ENCODE data around the gene ECE1.
A peak's percentile ranks its signal among the peaks of the same experiment; 100 is the strongest.

Gene ECE1

GRCh38 chr1:21333824-21334213, 43.6 kb upstream of the ECE1 start:
- Histone ChIP-seq H3K27ac (ENCODE audit: low read depth, low read length) (no peak overlapping the region), H3K4me1 (ENCODE audit: control insufficient read depth, insufficient read depth, low read length) (peaks cover 59% of the 10 kb centered on the region), H3K9ac (ENCODE audit: low read length) (no peak overlapping the region), H3K4me3 (ENCODE audit: low read depth, low read length) (no peak overlapping the region), H3K36me3 (ENCODE audit: control insufficient read depth, insufficient read depth, low read length) (no peaks in the 10 kb centered on the region), H3K27me3 (ENCODE audit: control insufficient read depth, insufficient read depth, low read length) (no peaks in the 10 kb centered on the region), H3K9me3 (ENCODE audit: control insufficient read depth, insufficient read depth, low read depth, low read length) (no peaks in the 10 kb centered on the region)

GRCh38 chr1:21332554-21333311, 42.5 kb upstream of the ECE1 start:
- H3K27me3 ChIP-seq (ENCODE audit: control insufficient read depth, insufficient read depth, low read length): no peaks in the 10 kb centered on the region
- no peaks in the 10 kb centered on the region for H3K36me3 ChIP-seq (ENCODE audit: control insufficient read depth, insufficient read depth, low read length)
- H3K4me1 ChIP-seq (ENCODE audit: control insufficient read depth, insufficient read depth, low read length): peaks cover 56% of the 10 kb centered on the region
- H3K9me3 ChIP-seq (ENCODE audit: control insufficient read depth, insufficient read depth, low read depth, low read length): no peaks in the 10 kb centered on the region
- no peak overlapping the region for H3K27ac ChIP-seq (ENCODE audit: low read depth, low read length)
- no peak overlapping the region for H3K9ac ChIP-seq (ENCODE audit: low read length)
- no peak overlapping the region for H3K4me3 ChIP-seq (ENCODE audit: low read depth, low read length)

- Histone ChIP-seq H3K9ac (ENCODE audit: low read length) (no peak overlapping the region), H3K4me1 (ENCODE audit: control insufficient read depth, insufficient read depth, low read length) (peaks cover 59% of the 10 kb centered on the region), H3K27me3 (ENCODE audit: control insufficient read depth, insufficient read depth, low read length) (no peaks in the 10 kb centered on the region), H3K36me3 (ENCODE audit: control insufficient read depth, insufficient read depth, low read length) (no peaks in the 10 kb centered on the region), H3K27ac (ENCODE audit: low read depth, low read length) (no peak overlapping the region), H3K4me3 (ENCODE audit: low read depth, low read length) (no peak overlapping the region), H3K9me3 (ENCODE audit: control insufficient read depth, insufficient read depth, low read depth, low read length) (no peaks in the 10 kb centered on the region)
Measured at GRCh38 chr1:21331752-21332478, 41.7 kb upstream of the ECE1 start.

- Histone ChIP-seq H3K27ac (ENCODE audit: low read depth, low read length) (no peak overlapping the region), H3K9ac (ENCODE audit: low read length) (peak overlapping the region; percentile 6), H3K9me3 (ENCODE audit: control insufficient read depth, insufficient read depth, low read depth, low read length) (no peaks in the 10 kb centered on the region), H3K4me3 (ENCODE audit: low read depth, low read length) (no peak overlapping the region), H3K27me3 (ENCODE audit: control insufficient read depth, insufficient read depth, low read length) (no peaks in the 10 kb centered on the region), H3K36me3 (ENCODE audit: control insufficient read depth, insufficient read depth, low read length) (no peaks in the 10 kb centered on the region), H3K4me1 (ENCODE audit: control insufficient read depth, insufficient read depth, low read length) (peaks cover 70% of the 10 kb centered on the region)
Measured at GRCh38 chr1:21330544-21330943, 40.3 kb upstream of the ECE1 start.

GRCh38 chr1:21329209-21329844, 39.1 kb upstream of the ECE1 start:
- Histone ChIP-seq H3K36me3 (ENCODE audit: control insufficient read depth, insufficient read depth, low read length) (no peaks in the 10 kb centered on the region), H3K27ac (ENCODE audit: low read depth, low read length) (no peak overlapping the region), H3K4me3 (ENCODE audit: low read depth, low read length) (no peak overlapping the region), H3K9me3 (ENCODE audit: control insufficient read depth, insufficient read depth, low read depth, low read length) (no peaks in the 10 kb centered on the region), H3K4me1 (ENCODE audit: control insufficient read depth, insufficient read depth, low read length) (peaks cover 71% of the 10 kb centered on the region), H3K27me3 (ENCODE audit: control insufficient read depth, insufficient read depth, low read length) (no peaks in the 10 kb centered on the region), H3K9ac (ENCODE audit: low read length) (peak overlapping the region; percentile 21)

GRCh38 chr1:21327566-21328323, 37.5 kb upstream of the ECE1 start:
- H3K9ac ChIP-seq (ENCODE audit: low read length): no peak overlapping the region
- H3K36me3 ChIP-seq (ENCODE audit: control insufficient read depth, insufficient read depth, low read length): no peaks in the 10 kb centered on the region
- no peaks in the 10 kb centered on the region for H3K27me3 ChIP-seq (ENCODE audit: control insufficient read depth, insufficient read depth, low read length)
- H3K4me3 ChIP-seq (ENCODE audit: low read depth, low read length): no peak overlapping the region
- no peaks in the 10 kb centered on the region for H3K9me3 ChIP-seq (ENCODE audit: control insufficient read depth, insufficient read depth, low read depth, low read length)
- H3K4me1 ChIP-seq (ENCODE audit: control insufficient read depth, insufficient read depth, low read length): peaks cover 80% of the 10 kb centered on the region
- H3K27ac ChIP-seq (ENCODE audit: low read depth, low read length): no peak overlapping the region

GRCh38 chr1:21326861-21327344, 36.6 kb upstream of the ECE1 start:
- H3K4me1 ChIP-seq (ENCODE audit: control insufficient read depth, insufficient read depth, low read length): peaks cover 83% of the 10 kb centered on the region
- no peak overlapping the region for H3K4me3 ChIP-seq (ENCODE audit: low read depth, low read length)
- H3K27me3 ChIP-seq (ENCODE audit: control insufficient read depth, insufficient read depth, low read length): no peaks in the 10 kb centered on the region
- no peak overlapping the region for H3K9ac ChIP-seq (ENCODE audit: low read length)
- H3K27ac ChIP-seq (ENCODE audit: low read depth, low read length): no peak overlapping the region
- no peaks in the 10 kb centered on the region for H3K36me3 ChIP-seq (ENCODE audit: control insufficient read depth, insufficient read depth, low read length)
- no peaks in the 10 kb centered on the region for H3K9me3 ChIP-seq (ENCODE audit: control insufficient read depth, insufficient read depth, low read depth, low read length)

GRCh38 chr1:21325731-21326387, 35.6 kb upstream of the ECE1 start:
- Histone ChIP-seq H3K9me3 (ENCODE audit: control insufficient read depth, insufficient read depth, low read depth, low read length) (no peaks in the 10 kb centered on the region), H3K27ac (ENCODE audit: low read depth, low read length) (no peak overlapping the region), H3K27me3 (ENCODE audit: control insufficient read depth, insufficient read depth, low read length) (no peaks in the 10 kb centered on the region), H3K9ac (ENCODE audit: low read length) (no peak overlapping the region), H3K36me3 (ENCODE audit: control insufficient read depth, insufficient read depth, low read length) (no peaks in the 10 kb centered on the region), H3K4me1 (ENCODE audit: control insufficient read depth, insufficient read depth, low read length) (peaks cover 86% of the 10 kb centered on the region), H3K4me3 (ENCODE audit: low read depth, low read length) (no peak overlapping the region)

GRCh38 chr1:21325231-21325718, 35.0 kb upstream of the ECE1 start:
- Histone ChIP-seq H3K9me3 (ENCODE audit: control insufficient read depth, insufficient read depth, low read depth, low read length) (no peaks in the 10 kb centered on the region), H3K9ac (ENCODE audit: low read length) (peak overlapping the region; percentile 47), H3K27me3 (ENCODE audit: control insufficient read depth, insufficient read depth, low read length) (no peaks in the 10 kb centered on the region), H3K4me3 (ENCODE audit: low read depth, low read length) (no peak overlapping the region), H3K4me1 (ENCODE audit: control insufficient read depth, insufficient read depth, low read length) (peaks cover 86% of the 10 kb centered on the region), H3K27ac (ENCODE audit: low read depth, low read length) (peak overlapping the region; percentile 5; the same call in 1 of the 2 replicates), H3K36me3 (ENCODE audit: control insufficient read depth, insufficient read depth, low read length) (no peaks in the 10 kb centered on the region)
